DND-41 (cell line): ENCODE results near the gene CEACAM1.

Source experiments
- CTCF ChIP-seq: IDR thresholded peaks from 2 replicates; pipeline ENCODE4 v1.5.1; 2012; ENCODE audit warnings: borderline replicate concordance, low read length, moderate library complexity, mild to moderate bottlenecking; ENCODE audit not compliant: poor library complexity, severe bottlenecking; ENCODE audit errors: extremely low read depth
- EZH2 ChIP-seq: IDR thresholded peaks from 3 replicates; pipeline ENCODE4 v1.6.1; 2012; ENCODE audit warnings: borderline replicate concordance, low read depth, mild to moderate bottlenecking, moderate library complexity, low read length, inconsistent platforms; ENCODE audit not compliant: severe bottlenecking

- TF ChIP-seq CTCF (no peak), EZH2 (no peak)
These were observed 6.1 kb upstream of the CEACAM1 start for GRCh38 chr19:42534391-42534790.
